Measurements from ENCODE around the gene ATP2B1. TPM values are rescaled to one million over a fixed set of nuclear protein-coding genes. Genes with fewer than 3 reads are reported as not detected.

Gene ATP2B1
- total RNA-seq, 1 experiment from 2014 or later = 20.6 TPM

GRCh38 chr12:89593873-89594272, 114.8 kb downstream of the ATP2B1 start:
- no peak overlapping the region for H3K56ac ChIP-seq (ENCODE audit: insufficient read length, low read depth, low read length)
- H2AK5ac ChIP-seq (ENCODE audit: insufficient read length, low read length) = no peak overlapping the region
- no peak overlapping the region for H4K91ac ChIP-seq (ENCODE audit: insufficient read length, low read depth, low read length)
- no peak overlapping the region for H2BK120ac ChIP-seq (ENCODE audit: low read depth, low read length, poor library complexity, severe bottlenecking)
- no peaks in the 10 kb centered on the region for H3K23me2 ChIP-seq (ENCODE audit: insufficient read length, low read depth, low read length, poor library complexity, severe bottlenecking)
- no peaks in the 10 kb centered on the region for H3K27me3 ChIP-seq (ENCODE audit: insufficient read depth, low read length)
- no peak overlapping the region for H2BK20ac ChIP-seq (ENCODE audit: low read depth, low read length, poor library complexity, severe bottlenecking)
- no peak overlapping the region for H2BK12ac ChIP-seq (ENCODE audit: insufficient read length, low read depth, low read length)
- no peak overlapping the region for H3K4me2 ChIP-seq (ENCODE audit: insufficient read depth, insufficient read length, low read length)
- no peak overlapping the region for H2BK5ac ChIP-seq (ENCODE audit: insufficient read length, low read length)
- no peaks in the 10 kb centered on the region for H4K20me1 ChIP-seq (ENCODE audit: control insufficient read depth, insufficient read depth, insufficient read length)
- H3K4me1 ChIP-seq (ENCODE audit: insufficient read depth, low read length) = no peaks in the 10 kb centered on the region; the same call in 1 of the 2 replicates
- no peak overlapping the region for H3K27ac ChIP-seq (ENCODE audit: insufficient read length, low read depth, low read length)
- H3K79me1 ChIP-seq (ENCODE audit: insufficient read depth, low read depth, low read length, poor library complexity, severe bottlenecking) = no peaks in the 10 kb centered on the region
- H3K23ac ChIP-seq (ENCODE audit: insufficient read length, low read depth, low read length) = no peak overlapping the region
- H3K79me2 ChIP-seq (ENCODE audit: insufficient read depth, low read length) = no peaks in the 10 kb centered on the region
- no peak overlapping the region for H3K14ac ChIP-seq (ENCODE audit: insufficient read depth, low read length)
- no peaks in the 10 kb centered on the region for H3K9me3 Mint-ChIP-seq
- H3K27me3 Mint-ChIP-seq (ENCODE audit: low read depth) = no peaks in the 10 kb centered on the region
- DNase-seq = no peak
- no peak overlapping the region for H3K4ac ChIP-seq (ENCODE audit: low read depth, low read length)
- TF ChIP-seq CTCF (conservative IDR thresholded peaks at IDR 0.05) = no peak
- no peak overlapping the region for H2AFZ ChIP-seq (ENCODE audit: low read length)
- no peak overlapping the region for H3K4me3 Mint-ChIP-seq
- no CpG with 5 or more reads among the region's 5 CpGs for WGBS (ENCODE audit: extremely low coverage, insufficient read length, low lambda C conversion rate)
- peaks cover 0 to 9% (median 7%) of the 10 kb centered on the region in 3 experiments; a peak in 4 of 7 replicates for H3K36me3 Mint-ChIP-seq (ENCODE audit: insufficient read depth in 1 of 3, low read depth in 3 of 3)
- no peak overlapping the region for H3K18ac ChIP-seq (ENCODE audit: insufficient read length, low read depth, low read length)
- no peak overlapping the region for H2BK15ac ChIP-seq (ENCODE audit: low read depth, low read length)
- H3T11ph ChIP-seq (ENCODE audit: low read length) = no peak overlapping the region
- no peak overlapping the region for H4K8ac ChIP-seq (replicated peaks; ENCODE audit: insufficient read length, low read depth, low read length)
- H3K27ac Mint-ChIP-seq = no peak overlapping the region
- H3K9me3 ChIP-seq (ENCODE audit: control insufficient read depth, low read depth, low read length) = no peaks in the 10 kb centered on the region
- H4K5ac ChIP-seq (ENCODE audit: insufficient read length, low read depth, low read length) = no peak overlapping the region
- no peak overlapping the region for H3K9ac ChIP-seq (ENCODE audit: extremely low read depth, insufficient read length, low read length)
- H3K4me1 Mint-ChIP-seq = peaks cover 15 to 25% of the 10 kb centered on the region in 2 experiments
